HepG2 (cell line): ENCODE results near the gene JSRP1. TPM values are rescaled to one million over a fixed set of nuclear protein-coding genes. Genes with fewer than 3 reads are reported as not detected.

Experiments
- ATRX ChIP-seq: sonication (generic); formaldehyde crosslinking; IDR thresholded peaks from 2 replicates; pipeline ENCODE4 v1.4.0; 2020; ENCODE audit warnings: missing genetic modification reagents, borderline replicate concordance
- DMTF1 ChIP-seq: sonication (generic); formaldehyde crosslinking; IDR thresholded peaks from 2 replicates; pipeline ENCODE4 v1.4.0; 2020; ENCODE audit warnings: mild to moderate bottlenecking, missing genetic modification reagents
- GABPB1 ChIP-seq: IDR thresholded peaks from 2 replicates; pipeline ENCODE4 v1.6.1; 2016; ENCODE audit warnings: mild to moderate bottlenecking, missing genetic modification reagents, moderate library complexity, missing compliant biosample characterization
- NONO ChIP-seq, 2 experiments: fragments of 450-650 bp in 1 of 2; sonication (generic) in 1 of 2; formaldehyde crosslinking in 1 of 2; IDR thresholded peaks in 1 of 2; conservative IDR thresholded peaks in 1 of 2; 2 replicates each; pipeline versions ENCODE4 v1.6.1 to v1.8.0; 2017 to 2022; ENCODE audit warnings: mild to moderate bottlenecking in 1 of 2, missing genetic modification reagents in 1 of 2, moderate library complexity in 1 of 2
- PLRG1 ChIP-seq: fragments of 450-650 bp; conservative IDR thresholded peaks from 2 replicates; pipeline ENCODE4 v1.6.1; 2016
- SOX5 ChIP-seq: IDR thresholded peaks from 2 replicates; pipeline ENCODE4 v1.6.1; 2016; ENCODE audit warnings: borderline replicate concordance
- TEAD3 ChIP-seq: optimal IDR thresholded peaks from 2 replicates; pipeline ENCODE3; 2016; ENCODE audit warnings: borderline replicate concordance
- TFDP2 ChIP-seq: sonication (generic); formaldehyde crosslinking; IDR thresholded peaks from 2 replicates; pipeline ENCODE4 v1.4.0; 2020; ENCODE audit warnings: missing genetic modification reagents
- ZNF720 ChIP-seq: sonication (generic); formaldehyde crosslinking; IDR thresholded peaks from 2 replicates; pipeline ENCODE4 v1.4.0; 2020; ENCODE audit warnings: missing genetic modification reagents
- polyA plus RNA-seq, 8 experiments: library from polyadenylated mRNA; depleted of rRNA in 3 of 8; stranded (reverse) in 7 of 8; unstranded in 1 of 8; fragments of >200 nt; fragmentation: Illumina TruSeq in 4 of 8; extraction: Trizol in 4 of 8; gene quantifications; 2 replicates each; pipeline versions ENCODE4 v1.2.1 to v1.2.3, GENCODE V29; 2011 to 2016; ENCODE audit warnings: low read depth in 4 of 8, missing spikeins in 1 of 8, mixed read lengths in 1 of 8; ENCODE audit not compliant: insufficient read depth in 1 of 8
- total RNA-seq, 5 experiments: library from RNA; depleted of rRNA; stranded (reverse); fragments of >200 nt; fragmentation: Illumina TruSeq; extraction: Trizol; gene quantifications; 2 replicates each; pipeline ENCODE4 v1.2.3, GENCODE V29; 2016; ENCODE audit warnings: low read depth in 1 of 5
- TF ChIP-seq, protein P1 (sequence below): sonication (generic); formaldehyde crosslinking; IDR thresholded peaks from 2 replicates; pipeline ENCODE4 v1.5.0; 2020; ENCODE audit warnings: mild to moderate bottlenecking, missing genetic modification reagents
- TF ChIP-seq, protein P2 (sequence below): sonication (generic); formaldehyde crosslinking; IDR thresholded peaks from 2 replicates; pipeline ENCODE4 v1.8.1; 2022; ENCODE audit warnings: low read depth, mild to moderate bottlenecking, missing genetic modification reagents

Gene JSRP1
- total and polyA plus RNA-seq, 2 of the 13 experiments (the other 11 are each of a cell fraction or from before 2014, with no cell fraction given): 0.16 to 0.38 TPM

DNA sequence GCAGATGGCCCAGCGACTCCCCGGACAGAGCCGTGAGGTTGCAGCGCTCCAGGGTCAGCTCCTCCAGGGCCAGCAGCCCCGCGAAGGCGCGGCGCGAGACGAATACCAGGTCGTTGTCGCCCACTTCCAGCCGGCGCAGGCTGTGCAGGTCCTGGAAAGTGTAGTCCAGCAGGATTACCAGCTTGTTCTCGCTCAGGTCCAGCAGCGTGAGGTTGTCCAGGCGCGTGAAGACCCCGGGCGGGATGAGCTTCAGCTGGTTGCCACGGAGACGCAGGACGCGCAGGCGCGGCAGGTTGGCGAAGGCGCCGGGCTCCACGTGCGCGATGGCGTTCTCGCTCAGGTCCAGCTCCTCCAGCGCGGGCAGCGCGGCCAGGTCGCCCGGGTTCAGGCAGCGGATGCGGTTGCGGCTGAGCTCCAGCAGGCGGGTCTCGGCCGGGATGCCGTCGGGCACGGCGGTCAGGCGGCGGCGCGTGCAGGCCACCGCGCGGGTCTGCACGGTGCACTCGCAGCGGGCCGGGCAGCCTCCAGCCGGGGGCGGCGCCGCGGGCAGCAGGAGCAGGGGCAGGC lies 35.1 kb upstream of the JSRP1 start (continued):
- no peak for TF ChIP-seq DMTF1
- TF ChIP-seq PLRG1: no peak
- no peak for TF ChIP-seq SOX5
- no peak for TF ChIP-seq ZNF720
- 0 out of 2 replicates have a peak, but pooled peaks have one; percentile 24 for TF ChIP-seq GABPB1
- no peak for TF ChIP-seq TFDP2
- TF ChIP-seq ATRX: no peak
- TF ChIP-seq TEAD3 (CRISPR knock-in tag): no peak
- TF ChIP-seq, protein P1, sequence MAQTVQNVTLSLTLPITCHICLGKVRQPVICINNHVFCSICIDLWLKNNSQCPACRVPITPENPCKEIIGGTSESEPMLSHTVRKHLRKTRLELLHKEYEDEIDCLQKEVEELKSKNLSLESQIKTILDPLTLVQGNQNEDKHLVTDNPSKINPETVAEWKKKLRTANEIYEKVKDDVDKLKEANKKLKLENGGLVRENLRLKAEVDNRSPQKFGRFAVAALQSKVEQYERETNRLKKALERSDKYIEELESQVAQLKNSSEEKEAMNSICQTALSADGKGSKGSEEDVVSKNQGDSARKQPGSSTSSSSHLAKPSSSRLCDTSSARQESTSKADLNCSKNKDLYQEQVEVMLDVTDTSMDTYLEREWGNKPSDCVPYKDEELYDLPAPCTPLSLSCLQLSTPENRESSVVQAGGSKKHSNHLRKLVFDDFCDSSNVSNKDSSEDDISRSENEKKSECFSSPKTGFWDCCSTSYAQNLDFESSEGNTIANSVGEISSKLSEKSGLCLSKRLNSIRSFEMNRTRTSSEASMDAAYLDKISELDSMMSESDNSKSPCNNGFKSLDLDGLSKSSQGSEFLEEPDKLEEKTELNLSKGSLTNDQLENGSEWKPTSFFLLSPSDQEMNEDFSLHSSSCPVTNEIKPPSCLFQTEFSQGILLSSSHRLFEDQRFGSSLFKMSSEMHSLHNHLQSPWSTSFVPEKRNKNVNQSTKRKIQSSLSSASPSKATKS: no peak
- TF ChIP-seq NONO (IDR thresholded peaks at IDR 0.05): no peak
- TF ChIP-seq NONO (CRISPR knock-in tag; conservative IDR thresholded peaks at IDR 0.05): 0 out of 2 replicates have a peak, but pooled peaks have one; percentile 46
- TF ChIP-seq, protein P2, sequence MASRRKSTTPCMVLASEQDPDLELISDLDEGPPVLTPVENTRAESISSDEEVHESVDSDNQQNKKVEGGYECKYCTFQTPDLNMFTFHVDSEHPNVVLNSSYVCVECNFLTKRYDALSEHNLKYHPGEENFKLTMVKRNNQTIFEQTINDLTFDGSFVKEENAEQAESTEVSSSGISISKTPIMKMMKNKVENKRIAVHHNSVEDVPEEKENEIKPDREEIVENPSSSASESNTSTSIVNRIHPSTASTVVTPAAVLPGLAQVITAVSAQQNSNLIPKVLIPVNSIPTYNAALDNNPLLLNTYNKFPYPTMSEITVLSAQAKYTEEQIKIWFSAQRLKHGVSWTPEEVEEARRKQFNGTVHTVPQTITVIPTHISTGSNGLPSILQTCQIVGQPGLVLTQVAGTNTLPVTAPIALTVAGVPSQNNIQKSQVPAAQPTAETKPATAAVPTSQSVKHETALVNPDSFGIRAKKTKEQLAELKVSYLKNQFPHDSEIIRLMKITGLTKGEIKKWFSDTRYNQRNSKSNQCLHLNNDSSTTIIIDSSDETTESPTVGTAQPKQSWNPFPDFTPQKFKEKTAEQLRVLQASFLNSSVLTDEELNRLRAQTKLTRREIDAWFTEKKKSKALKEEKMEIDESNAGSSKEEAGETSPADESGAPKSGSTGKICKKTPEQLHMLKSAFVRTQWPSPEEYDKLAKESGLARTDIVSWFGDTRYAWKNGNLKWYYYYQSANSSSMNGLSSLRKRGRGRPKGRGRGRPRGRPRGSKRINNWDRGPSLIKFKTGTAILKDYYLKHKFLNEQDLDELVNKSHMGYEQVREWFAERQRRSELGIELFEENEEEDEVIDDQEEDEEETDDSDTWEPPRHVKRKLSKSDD (CRISPR knock-in tag): 0 out of 2 replicates have a peak, but pooled peaks have one; percentile 25
